HG03575 (cell line): ENCODE data around the gene ZNF217.
"Not testable (repeated sequence)": the region's sequence is repeated elsewhere in the genome, so short reads cannot be mapped to it uniquely, and the experiment has no call there.

Experiments
- ATAC-seq: cut with Tn5 transposase; IDR thresholded peaks from one replicate; pipeline ENCODE4 v1.9.1; 2021; ENCODE audit not compliant: unreplicated experiment, insufficient number of reproducible peaks, low FRiP score; ENCODE audit errors: extremely low read depth

The ZNF217 gene

GRCh38 chr20:53593466-53594007 is at the start of gene ZNF217:
Gene ZNF217 (minus strand): TSS chr20:53593839. CDS start chr20:53582826, 11,013 bp downstream.
- not testable (repeated sequence) for ATAC-seq

DNA sequence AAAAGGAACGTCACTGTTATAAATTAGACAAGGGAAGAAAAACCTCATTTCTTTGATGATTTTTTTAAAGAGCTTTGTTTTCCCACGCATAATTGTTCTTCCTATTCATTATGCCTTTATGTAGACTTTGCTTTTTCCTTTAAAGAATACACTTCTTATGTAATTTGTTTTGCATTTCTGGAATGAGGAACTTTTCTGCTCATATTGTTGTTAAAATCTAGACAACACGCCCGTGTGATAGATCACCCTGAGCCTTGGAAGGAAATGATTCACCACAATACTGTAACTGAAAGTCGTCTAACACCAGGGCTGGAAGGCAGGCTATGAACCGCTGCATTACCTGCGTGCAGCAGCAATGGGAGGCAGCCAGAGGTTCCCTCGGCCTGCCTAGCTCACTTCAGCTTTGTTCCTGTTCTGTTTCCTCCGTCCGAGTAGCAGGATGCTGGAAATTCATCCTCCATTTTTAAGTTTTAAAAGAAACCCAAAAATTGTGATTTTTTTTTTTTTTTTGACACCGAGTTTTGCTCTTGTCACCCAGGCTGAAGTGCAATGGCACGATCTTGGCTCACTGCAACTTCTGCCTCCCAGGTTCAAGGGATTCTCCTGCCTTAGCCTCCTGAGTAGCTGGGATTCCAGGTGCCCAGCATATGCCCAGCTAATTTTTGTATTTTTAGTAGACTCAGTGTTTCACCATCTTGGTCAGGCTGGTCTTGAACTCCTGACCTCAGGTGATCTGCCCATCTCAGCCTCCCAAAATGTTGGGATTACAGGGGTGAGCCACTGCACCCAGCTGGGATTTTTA is 49.6 kb upstream of the ZNF217 start:
- peak; percentile 71 for ATAC-seq

GRCh38 chr20:53642196-53643030 is 48.8 kb upstream of the ZNF217 start:
- ATAC-seq = no peak

GRCh38 chr20:53639647-53640440 is 46.2 kb upstream of the ZNF217 start:
- ATAC-seq = no peak

DNA sequence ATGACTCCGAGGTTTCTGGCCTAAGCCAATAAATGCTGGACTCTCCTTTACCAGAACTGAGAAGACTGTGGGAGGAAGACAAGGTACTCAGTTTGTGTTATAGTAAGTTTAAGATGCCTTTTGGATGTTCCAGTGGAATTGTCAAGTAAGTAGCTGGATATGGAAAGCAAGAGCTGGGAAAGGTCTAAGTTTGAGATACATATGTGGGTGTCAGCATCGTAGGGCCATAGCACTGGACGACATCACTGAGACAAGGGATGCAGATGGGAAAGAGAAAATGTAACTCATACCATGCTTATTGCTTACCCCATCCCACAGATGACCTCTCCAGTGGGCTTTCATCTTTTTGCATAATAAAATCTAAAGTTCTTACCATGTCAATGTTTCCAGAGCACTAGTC is 45.5 kb upstream of the ZNF217 start:
- ATAC-seq = no peak

DNA sequence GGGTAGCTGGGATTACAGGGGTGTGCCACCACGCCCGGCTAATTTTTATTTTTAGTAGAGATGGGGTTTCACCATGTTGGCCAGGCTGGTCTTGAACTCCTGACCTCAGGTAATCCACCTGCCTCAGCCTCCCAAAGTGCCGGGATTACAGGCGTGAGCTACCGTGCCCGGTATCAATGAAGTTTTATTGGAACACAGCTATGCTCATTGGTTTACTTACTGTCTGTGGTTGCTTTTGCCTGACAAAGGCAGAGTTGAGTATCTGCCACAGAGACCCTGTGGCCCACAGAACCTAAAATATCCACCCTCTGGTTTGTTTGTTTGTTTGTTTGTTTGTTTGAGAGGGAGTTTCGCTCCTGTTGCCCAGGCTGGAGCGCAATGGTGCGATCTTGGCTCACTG is 43.7 kb upstream of the ZNF217 start:
- ATAC-seq = not testable (repeated sequence)

- ATAC-seq = no peak
Observed at GRCh38 chr20:53636540-53637097, 43.0 kb upstream of the ZNF217 start.

DNA sequence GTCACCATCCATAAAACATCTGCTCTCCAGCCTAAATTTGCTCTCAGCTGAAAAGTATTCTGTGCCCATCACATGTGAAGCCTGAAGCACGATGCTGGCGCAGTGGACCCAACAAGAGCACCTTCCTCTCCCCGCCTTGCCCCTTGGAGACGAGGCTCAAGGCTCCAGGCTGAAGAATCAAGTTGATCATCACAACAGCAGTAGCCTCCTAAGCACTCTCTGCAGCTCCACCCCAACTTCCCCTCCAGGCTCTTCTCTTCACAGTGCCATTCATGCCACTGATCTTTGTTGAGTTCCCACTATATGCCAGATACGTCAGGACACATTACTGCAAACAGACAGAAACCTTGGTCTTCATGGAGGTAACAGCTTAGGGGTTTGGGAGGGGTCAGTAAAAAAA is 41.6 kb upstream of the ZNF217 start:
- no peak for ATAC-seq

- ATAC-seq = no peak
Observed at GRCh38 chr20:53631909-53632662, 38.4 kb upstream of the ZNF217 start.

DNA sequence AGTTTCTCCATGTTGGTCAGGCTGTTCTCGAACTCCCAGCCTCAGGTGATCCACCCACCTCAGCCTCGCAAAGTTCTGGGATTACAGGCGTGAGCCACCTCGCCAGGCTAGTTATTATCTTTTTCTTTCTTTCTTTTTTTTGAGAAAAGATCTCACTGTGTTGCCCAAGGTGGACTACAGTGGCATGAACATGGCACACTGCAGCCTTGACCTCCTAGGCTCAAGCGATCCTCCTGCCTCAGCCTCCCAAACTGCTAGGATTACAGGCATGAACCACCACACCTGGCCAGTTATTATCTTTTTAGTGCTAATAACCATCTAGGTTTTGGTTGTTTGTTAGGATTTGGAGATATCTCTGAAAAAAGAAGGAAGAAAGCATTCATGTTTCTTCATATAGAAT is 35.8 kb upstream of the ZNF217 start:
- no peak for ATAC-seq

GRCh38 chr20:53628758-53629157 is 35.1 kb upstream of the ZNF217 start:
- not testable (repeated sequence) for ATAC-seq

DNA sequence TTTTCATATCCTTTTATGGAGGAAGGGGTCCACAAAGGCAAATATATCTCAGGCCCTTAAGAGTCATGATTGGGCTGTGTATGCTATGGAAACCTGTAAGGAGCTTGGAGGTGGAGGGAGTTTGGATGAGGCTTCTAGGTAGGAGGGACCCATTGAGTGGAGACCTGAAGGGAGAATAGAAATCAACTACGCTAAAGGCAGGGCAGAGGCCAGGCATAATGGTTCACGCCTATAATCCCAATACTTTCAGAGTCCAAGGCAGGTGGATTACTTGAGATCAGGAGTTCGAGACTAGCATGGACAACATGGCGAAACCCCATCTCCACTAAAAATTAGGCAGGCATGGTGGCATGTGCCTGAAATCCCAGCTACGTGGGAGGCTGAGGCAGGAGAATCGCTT is 34.4 kb upstream of the ZNF217 start:
- no peak for ATAC-seq

DNA sequence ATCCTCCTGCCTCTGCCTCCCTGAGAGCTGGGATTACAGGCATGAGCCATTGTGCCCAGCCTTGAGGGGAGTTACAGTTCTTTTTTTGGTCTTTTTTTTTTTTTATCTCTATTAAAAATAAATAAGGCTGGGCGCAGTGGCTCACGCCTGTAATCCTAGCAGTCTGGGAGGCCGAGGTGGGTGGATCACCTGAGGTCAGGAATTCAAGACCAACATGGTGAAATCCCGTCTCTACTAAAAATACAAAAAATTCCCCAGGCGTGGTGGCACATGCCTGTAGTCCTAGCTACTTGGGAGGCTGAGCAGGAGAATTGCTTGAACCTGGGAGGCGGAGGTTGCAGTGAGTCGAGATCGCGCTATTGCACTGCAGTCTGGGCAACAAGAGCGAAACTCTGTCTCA is 33.4 kb upstream of the ZNF217 start:
- ATAC-seq = not testable (repeated sequence)

GRCh38 chr20:53626584-53626983 is 32.9 kb upstream of the ZNF217 start:
- no peak for ATAC-seq

GRCh38 chr20:53625311-53626129 is 31.9 kb upstream of the ZNF217 start:
- no peak for ATAC-seq

DNA sequence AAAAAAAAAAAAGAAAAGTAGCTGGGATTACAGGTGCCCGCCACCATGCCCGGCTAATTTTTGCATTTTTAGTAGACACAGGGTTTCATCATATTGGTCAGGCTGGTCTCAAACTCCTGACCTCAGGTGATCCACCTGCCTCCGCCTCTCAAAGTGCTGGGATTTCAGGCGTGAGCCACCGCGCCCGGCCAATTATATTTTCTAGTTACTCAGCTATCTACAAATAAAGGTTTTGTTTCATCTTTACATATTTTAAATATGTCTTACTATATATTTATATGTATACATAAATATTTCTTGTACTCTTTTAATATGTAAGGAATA is 31.2 kb upstream of the ZNF217 start:
- ATAC-seq = not testable (repeated sequence)

DNA sequence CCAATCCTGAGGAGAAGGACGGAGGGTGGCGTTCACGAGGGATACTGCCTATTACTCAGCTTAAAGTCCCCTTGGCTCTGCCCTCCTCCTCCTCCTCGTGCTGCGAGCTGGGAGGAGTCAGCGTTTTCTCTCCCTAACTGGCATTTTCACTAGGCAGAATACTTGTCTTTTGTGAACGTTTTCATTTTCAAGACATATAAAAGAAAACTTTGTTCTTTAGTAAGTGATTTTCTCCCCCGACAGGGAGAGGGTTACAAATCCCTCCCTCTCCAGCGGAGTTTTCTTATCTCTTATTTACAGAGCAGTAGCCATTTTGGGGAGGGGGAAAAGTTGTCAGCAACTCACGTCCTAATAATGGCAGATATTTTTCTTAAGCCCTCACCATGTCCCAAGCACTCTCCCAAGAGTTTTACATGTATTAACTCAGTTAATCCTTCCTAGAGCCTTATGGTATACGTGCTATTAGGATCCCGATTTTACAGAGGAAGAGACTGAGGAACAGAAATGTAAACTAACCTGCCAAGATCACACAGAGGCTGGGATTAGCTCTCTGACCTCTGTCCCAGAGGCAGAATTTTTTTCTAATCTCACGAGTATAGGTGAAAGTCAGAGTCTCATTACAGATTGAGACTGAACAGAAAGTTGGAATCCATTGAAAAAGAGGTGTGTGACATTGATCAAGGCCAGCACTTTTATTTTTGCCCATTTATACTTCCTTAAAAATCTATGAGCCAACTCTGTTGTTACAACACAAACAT is 30.0 kb upstream of the ZNF217 start:
- ATAC-seq = no peak
